K562 (cell line): Measurements from ENCODE around the gene CCDC171. TPM values are rescaled to one million over a fixed set of nuclear protein-coding genes. Genes with fewer than 3 reads are reported as not detected.
A peak's percentile ranks its signal among the peaks of the same experiment; 100 is the strongest.

ENCODE experiments used
- HNRNPK ChIP-seq: fragments of 200-400 bp; formaldehyde crosslinking; IDR thresholded peaks from one replicate; pipeline ENCODE4 v1.6.1; 2018; ENCODE audit warnings: mild to moderate bottlenecking, low read depth, low read length; ENCODE audit not compliant: poor library complexity, severe bottlenecking
- NFRKB ChIP-seq: fragments of 450-650 bp; IDR thresholded peaks from 2 replicates; pipeline ENCODE4 v1.6.1; 2016; ENCODE audit warnings: low read depth
- PTBP1 ChIP-seq: fragments of 200-400 bp; formaldehyde crosslinking; IDR thresholded peaks from 2 replicates; pipeline ENCODE4 v1.6.1; 2017; ENCODE audit warnings: low read depth, low read length
- REST ChIP-seq, 2 experiments: fragments of 450-650 bp; formaldehyde crosslinking in 1 of 2; IDR thresholded peaks; 2 replicates each; pipeline versions ENCODE4 v1.4.0 to v1.6.1; 2014 to 2020; ENCODE audit warnings: mild to moderate bottlenecking in 2 of 2, borderline replicate concordance in 1 of 2, low read depth in 1 of 2
- RFX5 ChIP-seq: IDR thresholded peaks from 2 replicates; pipeline ENCODE4 v1.6.1; 2011; ENCODE audit warnings: low read depth, mild to moderate bottlenecking, improper control_type of control experiment, low read length
- SIX5 ChIP-seq, 2 experiments: IDR thresholded peaks; 2 replicates each; pipeline ENCODE4 v1.6.1; 2011; ENCODE audit warnings: low read length in 2 of 2, borderline replicate concordance in 1 of 2, low read depth in 1 of 2, mild to moderate bottlenecking in 1 of 2, moderate library complexity in 1 of 2; ENCODE audit not compliant: insufficient read depth in 1 of 2
- SMAD3 ChIP-seq: fragments of 450-650 bp; formaldehyde crosslinking; conservative IDR thresholded peaks from 2 replicates; pipeline ENCODE4 v1.4.0; 2020; ENCODE audit warnings: mild to moderate bottlenecking
- XRCC4 ChIP-seq: IDR thresholded peaks from one replicate; pipeline ENCODE4 v1.6.1; 2011; ENCODE audit not compliant: insufficient read depth, insufficient read length; ENCODE audit errors: extremely low read depth
- ZNF212 ChIP-seq: fragments of 450-650 bp; formaldehyde crosslinking; IDR thresholded peaks from 2 replicates; pipeline ENCODE4 v1.4.0; 2020; ENCODE audit warnings: mild to moderate bottlenecking
- ZNF766 ChIP-seq: fragments of 200-800 bp; sonication (Bioruptor generic); conservative IDR thresholded peaks from 2 replicates; pipeline ENCODE4 v1.6.1; 2016; ENCODE audit warnings: missing genetic modification characterization, missing compliant biosample characterization
- ZNF77 ChIP-seq: fragments of 250-450 bp; sonication (Bioruptor Pico); IDR thresholded peaks from 2 replicates; pipeline ENCODE4 v1.5.0; 2020
- polyA plus RNA-seq, 8 experiments: library from polyadenylated mRNA; depleted of rRNA in 4 of 8; stranded (reverse) in 5 of 8; unstranded in 3 of 8; fragments of >200 nt; fragmentation: Nextera tagmentation in 2 of 8; fragmentation: Illumina TruSeq in 1 of 8; extraction: Ambion mirVana in 2 of 8; extraction: Trizol in 1 of 8; gene quantifications; 2 replicates each; pipeline versions ENCODE4 v1.2.1 to v1.2.3, GENCODE V29; 2011 to 2014; ENCODE audit warnings: inconsistent platforms in 1 of 8, missing spikeins in 1 of 8
- total RNA-seq, 7 experiments: library from RNA; depleted of rRNA in 6 of 7; stranded (reverse); fragments of >200 nt in 6 of 7; fragmentation: Illumina TruSeq in 2 of 7; extraction: Trizol in 2 of 7; gene quantifications; 2 replicates each; pipeline versions ENCODE4 v1.2.1 to v1.2.3, GENCODE V29; 2011 to 2021; ENCODE audit warnings: low replicate concordance in 1 of 7
- TF ChIP-seq, protein P1 (sequence below): sonication (generic); formaldehyde crosslinking; IDR thresholded peaks from 2 replicates; pipeline ENCODE4 v1.8.0; 2023; ENCODE audit warnings: mild to moderate bottlenecking, missing genetic modification reagents
- TF ChIP-seq, protein P2 (sequence below): sonication (generic); formaldehyde crosslinking; IDR thresholded peaks from 2 replicates; pipeline ENCODE4 v1.8.1; 2022; ENCODE audit warnings: missing genetic modification reagents

The CCDC171 gene
- total and polyA plus RNA-seq, 9 of the 15 experiments (the other 6 are each of a cell fraction or from before 2014, with no cell fraction given) = 0.08 to 3.8 (median 0.27) TPM

GRCh38 chr9:15509931-15510788, 42.7 kb upstream of the CCDC171 start (continued):
- TF ChIP-seq, protein P1, sequence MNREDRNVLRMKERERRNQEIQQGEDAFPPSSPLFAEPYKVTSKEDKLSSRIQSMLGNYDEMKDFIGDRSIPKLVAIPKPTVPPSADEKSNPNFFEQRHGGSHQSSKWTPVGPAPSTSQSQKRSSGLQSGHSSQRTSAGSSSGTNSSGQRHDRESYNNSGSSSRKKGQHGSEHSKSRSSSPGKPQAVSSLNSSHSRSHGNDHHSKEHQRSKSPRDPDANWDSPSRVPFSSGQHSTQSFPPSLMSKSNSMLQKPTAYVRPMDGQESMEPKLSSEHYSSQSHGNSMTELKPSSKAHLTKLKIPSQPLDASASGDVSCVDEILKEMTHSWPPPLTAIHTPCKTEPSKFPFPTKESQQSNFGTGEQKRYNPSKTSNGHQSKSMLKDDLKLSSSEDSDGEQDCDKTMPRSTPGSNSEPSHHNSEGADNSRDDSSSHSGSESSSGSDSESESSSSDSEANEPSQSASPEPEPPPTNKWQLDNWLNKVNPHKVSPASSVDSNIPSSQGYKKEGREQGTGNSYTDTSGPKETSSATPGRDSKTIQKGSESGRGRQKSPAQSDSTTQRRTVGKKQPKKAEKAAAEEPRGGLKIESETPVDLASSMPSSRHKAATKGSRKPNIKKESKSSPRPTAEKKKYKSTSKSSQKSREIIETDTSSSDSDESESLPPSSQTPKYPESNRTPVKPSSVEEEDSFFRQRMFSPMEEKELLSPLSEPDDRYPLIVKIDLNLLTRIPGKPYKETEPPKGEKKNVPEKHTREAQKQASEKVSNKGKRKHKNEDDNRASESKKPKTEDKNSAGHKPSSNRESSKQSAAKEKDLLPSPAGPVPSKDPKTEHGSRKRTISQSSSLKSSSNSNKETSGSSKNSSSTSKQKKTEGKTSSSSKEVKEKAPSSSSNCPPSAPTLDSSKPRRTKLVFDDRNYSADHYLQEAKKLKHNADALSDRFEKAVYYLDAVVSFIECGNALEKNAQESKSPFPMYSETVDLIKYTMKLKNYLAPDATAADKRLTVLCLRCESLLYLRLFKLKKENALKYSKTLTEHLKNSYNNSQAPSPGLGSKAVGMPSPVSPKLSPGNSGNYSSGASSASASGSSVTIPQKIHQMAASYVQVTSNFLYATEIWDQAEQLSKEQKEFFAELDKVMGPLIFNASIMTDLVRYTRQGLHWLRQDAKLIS (CRISPR knock-in tag) = no peak
- TF ChIP-seq, protein P2, sequence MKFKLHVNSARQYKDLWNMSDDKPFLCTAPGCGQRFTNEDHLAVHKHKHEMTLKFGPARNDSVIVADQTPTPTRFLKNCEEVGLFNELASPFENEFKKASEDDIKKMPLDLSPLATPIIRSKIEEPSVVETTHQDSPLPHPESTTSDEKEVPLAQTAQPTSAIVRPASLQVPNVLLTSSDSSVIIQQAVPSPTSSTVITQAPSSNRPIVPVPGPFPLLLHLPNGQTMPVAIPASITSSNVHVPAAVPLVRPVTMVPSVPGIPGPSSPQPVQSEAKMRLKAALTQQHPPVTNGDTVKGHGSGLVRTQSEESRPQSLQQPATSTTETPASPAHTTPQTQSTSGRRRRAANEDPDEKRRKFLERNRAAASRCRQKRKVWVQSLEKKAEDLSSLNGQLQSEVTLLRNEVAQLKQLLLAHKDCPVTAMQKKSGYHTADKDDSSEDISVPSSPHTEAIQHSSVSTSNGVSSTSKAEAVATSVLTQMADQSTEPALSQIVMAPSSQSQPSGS (CRISPR knock-in tag) = no peak
- TF ChIP-seq ZNF766 (CRISPR knock-in tag) = no peak
- no peak for TF ChIP-seq PTBP1
- TF ChIP-seq SMAD3 (CRISPR knock-in tag) = no peak
- TF ChIP-seq NFRKB = no peak
- no peak for TF ChIP-seq HNRNPK
- TF ChIP-seq REST (IDR thresholded peaks at IDR 0.05; ENCODE audit: borderline replicate concordance) = no peak
- peak; percentile 56; the same call in 1 of the 2 replicates for TF ChIP-seq REST (CRISPR knock-in tag; IDR thresholded peaks at IDR 0.05; ENCODE audit: low read depth)
- TF ChIP-seq XRCC4 = no peak
- no peak for TF ChIP-seq ZNF77 (CRISPR knock-in tag)
- TF ChIP-seq RFX5 = no peak
- TF ChIP-seq SIX5 (IDR thresholded peaks at IDR 0.05; ENCODE audit: borderline replicate concordance in 1 of 2, insufficient read depth in 1 of 2, low read depth in 1 of 2, low read length in 2 of 2) = no peak
- no peak for TF ChIP-seq ZNF212 (CRISPR knock-in tag)
